GM11168 (cell line): Measurements from ENCODE around the gene TMEM252.

ENCODE experiments used
- in situ Hi-C: fragments of 300-500 bp; cut with MboI; formaldehyde crosslinking; loops from one replicate; pipeline ENCODE4 v1.12.0; 2022; ENCODE audit warnings: low sequenced_read_pairs; ENCODE audit not compliant: unreplicated experiment

Gene TMEM252

GRCh38 chr9:68540712-68541535 lies at the start of gene TMEM252:
Gene TMEM252 (minus strand): TSS chr9:68540883. CDS start chr9:68540814, 69 bp downstream.
- in situ Hi-C loops: no loop called here

- in situ Hi-C loops: loop anchor here (10.0 kb wide), 1 partner anchor 420 kb away; no protein-coding TSS in a partner anchor
Observed at GRCh38 chr9:68585034-68585761, 44.5 kb upstream of the TMEM252 start.

- in situ Hi-C loops: loop anchor here (5.0 to 10.0 kb wide), 2 partner anchors 98 to 420 kb away; no protein-coding TSS in a partner anchor
Observed at GRCh38 chr9:68584189-68585033, 43.7 kb upstream of the TMEM252 start.

GRCh38 chr9:68581696-68582095 lies 41.0 kb upstream of the TMEM252 start:
- in situ Hi-C loops: loop anchor here (5.0 to 10.0 kb wide), 2 partner anchors 101 to 423 kb away; no protein-coding TSS in a partner anchor

GRCh38 chr9:68577774-68578591 lies 37.3 kb upstream of the TMEM252 start:
- in situ Hi-C loops: no loop called here

GRCh38 chr9:68575817-68576216 lies 35.1 kb upstream of the TMEM252 start:
- in situ Hi-C loops: no loop called here

GRCh38 chr9:68574150-68574549 lies 33.5 kb upstream of the TMEM252 start:
- in situ Hi-C loops: loop anchor here (25.0 kb wide), 1 partner anchor 212 kb away; the partner anchor contains the start of gene PGM5

- in situ Hi-C loops: loop anchor here (25.0 kb wide), 1 partner anchor 205 kb away; the partner anchor contains the start of gene PGM5
Observed at GRCh38 chr9:68567565-68567964, 26.9 kb upstream of the TMEM252 start.

GRCh38 chr9:68562461-68562860 lies 21.8 kb upstream of the TMEM252 start:
- in situ Hi-C loops: loop anchor here (25.0 kb wide), 1 partner anchor 200 kb away; the partner anchor contains the start of gene PGM5

- in situ Hi-C loops: loop anchor here (25.0 kb wide), 1 partner anchor 198 kb away; the partner anchor contains the start of gene PGM5
Observed at GRCh38 chr9:68560071-68560844, 19.6 kb upstream of the TMEM252 start.

- in situ Hi-C loops: loop anchor here (25.0 kb wide), 1 partner anchor 196 kb away; the partner anchor contains the start of gene PGM5
Observed at GRCh38 chr9:68558545-68558944, 17.9 kb upstream of the TMEM252 start.

GRCh38 chr9:68555437-68556150 lies 14.9 kb upstream of the TMEM252 start:
- in situ Hi-C loops: loop anchor here (25.0 kb wide), 1 partner anchor 193 kb away; the partner anchor contains the start of gene PGM5

- in situ Hi-C loops: loop anchor here (25.0 kb wide), 1 partner anchor 191 kb away; the partner anchor contains the start of gene PGM5
Observed at GRCh38 chr9:68552700-68553476, 12.2 kb upstream of the TMEM252 start.

- in situ Hi-C loops: loop anchor here (25.0 kb wide), 1 partner anchor 189 kb away; the partner anchor contains the start of gene PGM5
Observed at GRCh38 chr9:68551191-68551590, 10.5 kb upstream of the TMEM252 start.

- in situ Hi-C loops: no loop called here
Observed at GRCh38 chr9:68548241-68548640, 7.6 kb upstream of the TMEM252 start.

- in situ Hi-C loops: no loop called here
Observed at GRCh38 chr9:68547417-68547816, 6.7 kb upstream of the TMEM252 start.
